ENCODE measurements around the gene TMEM165.
A peak's percentile ranks its signal among the peaks of the same experiment; 100 is the strongest.
"Not testable (repeated sequence)": the region's sequence is repeated elsewhere in the genome, so short reads cannot be mapped to it uniquely, and the experiment has no call there.

TMEM165 gene, protein sequence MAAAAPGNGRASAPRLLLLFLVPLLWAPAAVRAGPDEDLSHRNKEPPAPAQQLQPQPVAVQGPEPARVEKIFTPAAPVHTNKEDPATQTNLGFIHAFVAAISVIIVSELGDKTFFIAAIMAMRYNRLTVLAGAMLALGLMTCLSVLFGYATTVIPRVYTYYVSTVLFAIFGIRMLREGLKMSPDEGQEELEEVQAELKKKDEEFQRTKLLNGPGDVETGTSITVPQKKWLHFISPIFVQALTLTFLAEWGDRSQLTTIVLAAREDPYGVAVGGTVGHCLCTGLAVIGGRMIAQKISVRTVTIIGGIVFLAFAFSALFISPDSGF

DNA sequence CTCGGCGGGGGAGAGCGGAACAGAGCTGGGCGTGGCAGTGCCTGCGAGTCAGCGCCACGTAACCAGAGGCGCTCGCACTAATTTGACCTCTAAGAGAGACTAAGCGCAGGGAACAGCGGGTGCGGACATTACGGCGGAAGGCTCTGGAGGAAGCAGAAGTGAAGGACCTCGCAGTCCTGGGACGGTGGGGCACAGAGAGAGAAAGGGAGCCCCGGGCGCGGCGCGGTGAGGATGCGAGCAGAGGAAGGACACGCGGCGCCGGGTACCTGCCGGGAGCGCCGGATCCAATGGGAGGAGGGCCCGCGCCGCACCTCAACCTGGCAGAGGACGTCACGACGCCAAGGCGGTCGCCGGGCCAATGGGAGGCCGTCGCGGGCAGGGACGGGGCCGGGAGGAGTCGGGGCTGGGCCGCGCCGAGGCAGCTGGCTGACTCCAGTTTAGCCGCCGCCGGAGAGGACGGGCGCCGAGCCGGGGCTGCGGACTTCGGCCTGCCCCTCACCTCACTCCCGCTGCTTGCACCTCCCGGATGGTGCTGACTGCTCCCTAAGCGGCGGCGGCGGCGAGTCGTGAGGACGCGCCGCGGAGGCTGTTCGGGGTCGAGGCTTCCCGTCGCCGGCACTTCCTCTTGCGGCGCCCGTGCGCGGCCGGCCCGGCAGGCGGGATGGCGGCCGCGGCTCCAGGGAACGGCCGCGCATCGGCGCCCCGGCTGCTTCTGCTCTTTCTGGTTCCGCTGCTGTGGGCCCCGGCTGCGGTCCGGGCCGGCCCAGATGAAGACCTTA, at the start of gene TMEM165:
Gene TMEM165 (plus strand): TSS at position 429 of the 779 bp plus-strand sequence. CDS start 233 bp downstream, at position 662.
- DNase-seq: peak; percentile 88

DNA sequence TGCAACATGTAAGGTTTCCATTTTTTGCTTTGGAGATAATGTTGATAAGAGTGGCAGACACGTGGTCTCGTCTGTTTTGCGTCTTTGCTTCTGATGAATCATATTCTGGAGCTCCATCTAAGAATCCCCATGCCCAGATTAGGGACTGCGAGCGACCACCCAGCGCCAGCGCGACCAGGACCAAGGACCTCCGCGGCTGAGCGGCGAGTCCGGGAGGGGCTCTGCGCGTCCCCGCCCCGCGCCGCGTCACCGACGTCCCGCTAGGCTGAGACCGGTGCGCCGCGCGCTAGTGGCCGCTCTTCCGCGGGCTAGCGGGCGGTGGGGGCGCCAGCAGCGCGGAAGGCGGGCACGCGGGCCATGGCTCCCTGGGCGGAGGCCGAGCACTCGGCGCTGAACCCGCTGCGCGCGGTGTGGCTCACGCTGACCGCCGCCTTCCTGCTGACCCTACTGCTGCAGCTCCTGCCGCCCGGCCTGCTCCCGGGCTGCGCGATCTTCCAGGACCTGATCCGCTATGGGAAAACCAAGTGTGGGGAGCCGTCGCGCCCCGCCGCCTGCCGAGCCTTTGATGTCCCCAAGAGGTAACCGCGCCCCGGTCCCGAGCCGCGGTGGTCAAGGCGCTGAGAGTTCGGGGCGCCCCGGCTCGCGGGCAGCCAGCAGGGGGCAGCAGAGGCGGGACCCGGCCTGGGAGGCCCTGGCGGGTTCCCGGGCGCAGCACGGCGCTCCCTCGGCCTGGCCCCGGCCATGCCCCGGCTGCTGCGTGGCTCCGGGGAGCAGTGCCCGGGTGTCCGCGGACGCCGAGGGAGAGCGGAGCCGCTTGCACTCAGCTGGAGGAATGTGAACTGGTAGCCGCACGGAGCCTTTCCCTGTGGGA, 49.5 kb upstream of the TMEM165 start, which contains the start of gene SRD5A3:
Gene SRD5A3 (plus strand): TSS at position 263 of the 871 bp plus-strand sequence. CDS start 95 bp downstream, at position 358.
- peak; percentile 86 for DNase-seq

DNA sequence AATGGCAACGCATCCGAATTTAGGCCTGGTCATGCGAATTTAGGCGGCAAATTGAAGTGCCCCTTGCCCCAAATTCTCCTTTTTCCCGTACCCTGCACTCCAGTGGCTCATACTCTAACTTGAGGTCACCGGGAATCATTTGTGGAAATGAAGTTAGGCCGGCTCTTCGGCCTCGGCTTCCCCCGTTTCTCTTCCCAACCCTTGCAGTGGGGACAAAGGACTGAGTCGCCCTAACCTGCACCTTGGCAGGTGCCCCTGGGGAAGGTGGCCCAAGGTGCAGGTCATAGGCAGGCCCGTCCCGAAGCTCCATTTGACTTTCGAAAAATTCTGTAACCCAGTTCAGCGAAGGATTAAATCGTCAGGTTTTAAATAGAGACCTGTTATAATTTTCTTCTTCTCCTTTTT, 48.9 kb upstream of the TMEM165 start:
- no peak for DNase-seq

DNA sequence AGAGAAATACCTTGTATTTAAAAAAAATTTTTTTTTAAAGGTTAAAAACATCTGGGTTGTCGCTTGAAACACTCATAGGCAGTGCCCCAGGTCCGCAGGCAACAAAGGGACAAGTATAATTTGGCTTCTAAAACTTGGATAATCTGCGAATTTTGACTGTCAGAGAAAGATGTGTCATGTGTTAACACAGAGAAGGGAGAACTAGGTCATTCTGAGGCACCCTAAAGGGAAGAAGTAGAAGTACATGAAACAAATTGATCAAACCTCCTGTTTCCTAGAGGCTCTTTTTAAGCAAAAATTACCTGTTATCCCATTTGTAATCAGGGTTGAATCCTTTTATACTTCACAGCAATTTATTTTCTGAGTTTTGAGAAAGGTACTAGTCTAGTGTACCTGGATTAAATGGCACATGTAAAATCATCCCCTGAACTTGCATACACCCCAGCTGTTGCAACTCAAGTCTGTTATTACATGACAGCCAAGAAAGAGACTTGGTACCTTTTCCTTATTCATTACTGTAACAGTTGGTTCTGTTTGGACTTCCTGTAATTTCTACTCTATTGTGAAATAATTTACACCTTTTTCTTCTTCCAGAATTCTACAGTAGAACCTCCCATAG, 48.0 kb upstream of the TMEM165 start:
- DNase-seq: no peak

DNA sequence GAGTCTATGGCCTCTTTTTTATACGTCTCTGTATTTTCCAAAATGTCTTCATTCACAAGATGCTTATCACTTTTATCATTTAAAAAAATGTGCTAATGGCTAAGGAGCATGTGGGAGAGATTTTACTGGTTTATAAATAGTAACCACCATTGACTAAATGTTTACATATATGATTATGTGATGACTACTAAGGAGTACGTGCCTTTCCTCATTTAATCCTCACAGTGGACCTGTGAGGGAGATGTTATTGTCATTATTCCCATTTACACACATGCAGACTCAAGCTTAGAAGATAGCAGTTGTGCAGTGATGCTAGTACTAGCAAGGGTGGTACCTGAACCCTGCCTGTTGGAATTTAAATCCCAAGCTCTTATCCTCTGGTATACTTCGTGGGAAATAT, 47.3 kb upstream of the TMEM165 start:
- DNase-seq: no peak

DNA sequence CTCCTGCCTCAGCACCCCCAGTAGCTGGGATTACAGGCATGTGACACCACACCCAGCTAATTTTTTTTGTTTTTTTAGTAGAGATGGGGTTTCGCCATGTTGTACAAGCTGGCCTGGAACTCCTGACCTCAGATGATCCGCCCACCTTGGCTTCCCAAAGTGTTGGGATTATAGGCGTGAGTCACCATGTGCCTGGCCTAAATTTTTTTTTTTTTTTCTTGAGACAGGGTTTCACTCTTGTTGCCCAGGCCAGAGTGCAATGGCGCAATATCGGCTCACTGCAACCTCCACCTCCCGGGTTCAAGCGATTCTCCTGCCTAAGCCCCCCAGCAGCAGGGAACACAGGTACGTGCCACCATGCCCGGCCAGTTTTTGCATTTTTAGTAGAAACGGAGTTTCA, 44.9 kb upstream of the TMEM165 start:
- DNase-seq: not testable (repeated sequence)

DNA sequence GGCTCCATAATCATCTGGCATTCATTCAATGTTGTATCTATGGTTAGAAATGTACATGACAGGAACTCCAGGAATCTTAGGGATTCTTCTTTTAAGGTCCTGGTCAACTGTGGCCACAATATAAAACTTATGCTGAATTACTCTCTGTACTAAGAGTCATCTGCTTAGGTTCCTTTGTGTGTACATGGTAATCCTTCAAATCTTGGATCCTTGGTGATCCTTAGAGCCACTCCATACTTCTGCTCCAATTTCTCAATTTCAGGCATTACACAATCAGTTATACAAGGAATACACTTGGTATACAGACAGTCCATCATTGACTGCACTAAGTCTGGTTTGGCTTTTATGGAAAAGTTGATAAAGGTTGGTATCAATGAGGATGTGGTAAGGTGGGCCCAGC, 43.9 kb upstream of the TMEM165 start:
- no peak for DNase-seq

DNA sequence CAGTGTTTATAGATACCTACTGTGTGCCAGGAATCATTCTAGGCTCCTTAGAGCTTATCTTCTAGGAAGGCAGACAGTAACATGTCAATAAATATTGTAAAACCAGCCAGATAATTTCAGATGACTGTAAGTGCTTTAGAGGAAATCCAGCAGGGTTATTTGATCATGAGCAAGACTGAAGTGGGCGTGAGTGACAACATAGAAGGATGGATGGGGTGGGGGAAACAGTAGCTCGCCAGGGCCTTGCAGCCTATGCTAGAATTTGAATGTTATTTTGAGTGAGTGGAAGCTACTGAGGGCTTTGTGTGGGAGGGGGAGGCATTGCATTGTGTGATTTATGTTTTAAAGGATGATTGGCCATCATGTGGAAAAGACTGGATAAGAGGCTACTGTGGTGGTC, 43.0 kb upstream of the TMEM165 start:
- DNase-seq: no peak

DNA sequence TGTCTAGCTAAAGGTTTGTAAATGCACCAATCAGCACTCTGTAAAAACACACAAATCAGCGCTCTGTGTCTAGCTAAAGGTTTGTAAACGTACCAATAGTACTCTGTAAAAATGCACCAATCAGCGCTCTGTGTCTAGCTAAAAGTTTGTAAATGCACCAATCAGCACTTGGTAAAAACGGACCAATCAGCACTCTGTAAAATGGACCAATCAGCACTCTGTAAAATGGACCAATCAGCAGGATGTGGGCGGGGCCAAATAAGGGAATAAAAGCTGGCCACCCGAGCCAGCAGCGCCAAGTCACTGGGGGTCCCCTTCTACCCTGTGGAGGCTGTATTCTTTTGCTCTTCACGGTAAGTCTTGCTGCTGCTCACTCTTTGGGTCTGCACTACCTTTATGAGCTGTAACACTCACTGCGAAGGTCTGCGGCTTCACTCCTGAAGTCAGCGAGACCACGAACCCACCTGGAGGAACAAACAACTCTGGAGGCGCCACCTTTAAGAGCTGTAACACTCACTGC, 42.5 kb upstream of the TMEM165 start:
- DNase-seq: not testable (repeated sequence)

DNA sequence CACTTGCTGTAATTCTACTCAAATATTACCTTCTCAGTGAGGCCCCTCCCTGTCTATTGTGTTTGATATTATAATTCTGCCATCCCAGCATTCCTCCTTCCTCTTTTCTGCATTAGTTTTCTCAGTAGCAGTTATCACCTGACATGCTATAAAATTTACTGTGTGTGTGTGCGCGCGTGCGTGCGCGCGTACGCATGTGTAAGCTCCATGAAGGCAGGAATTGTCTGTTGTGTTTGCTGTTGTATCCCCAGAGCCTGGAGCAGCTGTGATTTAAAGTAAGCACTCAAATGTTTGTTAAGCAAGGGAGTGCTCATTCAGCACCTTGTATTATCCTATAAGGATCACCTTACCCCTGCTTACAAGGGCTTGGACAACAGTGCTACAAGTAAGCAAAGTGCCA, 41.1 kb upstream of the TMEM165 start:
- DNase-seq: no peak

DNA sequence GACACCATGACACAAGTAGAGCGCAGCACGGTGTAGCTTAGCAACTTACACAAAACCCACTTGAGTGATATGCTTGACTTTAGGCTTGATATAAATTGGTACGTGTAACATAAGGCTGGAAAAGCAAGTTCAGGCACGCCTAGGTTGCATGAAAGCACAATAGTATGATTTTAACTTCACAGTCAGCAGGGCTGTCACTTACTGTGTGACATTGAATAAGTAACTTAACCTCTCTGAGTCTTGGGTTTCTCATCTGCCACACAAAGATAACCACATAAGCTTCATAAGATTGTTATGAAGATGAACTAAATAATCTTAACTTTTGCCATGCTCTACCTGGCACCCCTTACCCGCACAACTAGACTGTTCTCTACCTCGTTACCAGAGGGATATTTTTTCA, 40.2 kb upstream of the TMEM165 start:
- no peak for DNase-seq

DNA sequence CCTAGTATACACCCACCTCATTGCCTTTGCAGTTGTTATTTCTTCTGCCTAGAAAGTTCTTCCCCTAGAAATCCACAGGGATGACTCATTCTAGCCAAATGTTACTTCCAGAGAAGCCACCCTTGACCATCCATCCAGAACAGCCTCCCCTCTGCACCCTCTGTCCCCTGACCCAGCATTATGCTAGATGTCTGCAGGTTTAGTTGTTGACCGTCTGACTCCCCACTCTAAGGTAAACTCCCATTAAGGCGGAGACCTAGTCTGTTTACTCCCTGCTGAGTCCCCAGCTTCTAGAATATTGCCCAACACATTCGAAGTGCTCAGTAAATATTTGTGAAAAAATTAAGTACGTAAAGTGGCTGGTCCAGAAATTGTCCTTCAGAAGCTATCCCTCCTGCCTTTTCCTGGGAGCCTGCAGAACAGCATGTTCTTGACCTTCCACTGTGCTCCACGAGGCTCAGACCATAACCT, 38.7 kb upstream of the TMEM165 start:
- no peak for DNase-seq

DNA sequence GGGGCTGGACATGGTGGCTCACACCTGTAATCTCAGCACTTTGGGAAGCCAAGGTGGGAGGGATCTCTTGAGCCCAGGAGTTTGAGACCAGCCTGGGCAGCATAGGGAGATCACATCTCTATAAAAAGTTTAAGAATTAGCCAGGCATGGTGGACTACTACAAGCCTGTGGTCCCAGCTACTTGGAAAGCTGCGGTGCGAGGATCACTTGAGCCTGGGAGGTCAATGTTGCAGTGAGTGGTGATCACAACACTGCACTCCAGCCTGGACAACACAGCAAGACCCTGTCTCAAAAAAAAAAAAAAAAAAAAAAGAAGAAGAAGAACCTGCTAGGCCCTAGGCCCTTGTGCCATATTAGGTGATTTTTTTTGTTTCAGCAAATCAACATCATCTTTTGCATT, 37.5 kb upstream of the TMEM165 start:
- no peak for DNase-seq

DNA sequence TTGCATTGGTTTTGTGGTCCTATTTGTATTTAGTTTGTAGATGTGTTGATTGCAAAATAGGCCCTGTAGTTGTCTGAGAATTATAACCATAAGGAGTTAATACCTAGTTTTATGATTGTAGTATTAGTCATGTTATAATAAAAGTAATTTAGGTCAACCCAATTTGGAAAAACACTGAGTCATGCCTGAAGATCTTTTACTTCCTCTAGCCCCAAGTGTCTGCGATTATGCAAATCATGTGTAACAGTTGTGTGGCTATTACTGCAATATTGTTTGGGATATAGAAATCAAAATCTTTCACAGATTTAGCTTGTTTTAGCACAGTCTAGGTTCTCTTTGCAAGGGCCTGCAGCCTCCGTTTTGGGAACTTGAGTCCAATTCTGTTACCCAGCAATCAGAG, 37.1 kb upstream of the TMEM165 start:
- DNase-seq: no peak

DNA sequence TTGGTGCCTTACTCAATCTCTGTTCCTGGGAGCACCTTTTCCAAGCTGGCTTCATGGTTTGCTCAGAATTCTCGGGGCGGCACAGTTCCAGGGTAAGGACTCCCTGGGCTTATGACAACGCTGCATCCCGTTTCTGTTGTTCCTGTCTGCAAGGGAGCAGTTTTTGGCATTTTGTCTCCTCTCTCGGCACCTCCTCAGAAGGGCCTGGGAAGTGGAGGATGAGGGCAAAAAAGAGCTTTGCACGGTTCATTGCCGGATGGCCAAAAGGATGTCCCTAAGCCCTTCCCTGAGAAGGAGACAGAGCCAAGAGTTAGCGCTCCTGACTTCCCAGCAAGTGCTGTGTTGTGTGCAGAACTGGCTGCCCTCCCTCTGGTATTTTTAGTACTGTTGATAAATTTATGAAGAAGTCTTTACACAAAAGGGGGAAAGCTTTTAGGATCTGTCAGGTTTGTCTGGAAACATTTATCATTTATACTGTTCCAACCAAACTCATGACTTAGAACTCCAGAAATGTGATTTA, 36.3 kb upstream of the TMEM165 start:
- DNase-seq: no peak

DNA sequence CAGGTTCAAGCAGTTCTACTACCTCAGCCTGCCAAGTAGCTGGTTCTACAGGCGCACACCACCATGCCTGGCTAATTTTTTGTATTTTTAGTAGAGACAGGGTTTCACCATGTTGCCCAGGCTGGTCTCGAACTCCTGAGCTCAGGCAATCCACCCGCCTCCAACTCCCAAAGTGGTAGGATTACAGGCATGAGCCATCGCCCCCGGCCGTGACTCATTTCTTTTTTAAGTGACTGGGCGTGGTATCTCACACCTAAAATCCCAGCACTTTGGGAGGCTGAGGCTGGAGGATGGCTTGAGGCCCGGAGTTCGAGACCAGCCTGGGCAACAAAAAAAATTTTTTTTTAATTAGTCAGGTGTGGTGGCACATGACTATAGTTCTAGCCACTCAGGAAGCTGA, 32.8 kb upstream of the TMEM165 start:
- DNase-seq: not testable (repeated sequence)

DNA sequence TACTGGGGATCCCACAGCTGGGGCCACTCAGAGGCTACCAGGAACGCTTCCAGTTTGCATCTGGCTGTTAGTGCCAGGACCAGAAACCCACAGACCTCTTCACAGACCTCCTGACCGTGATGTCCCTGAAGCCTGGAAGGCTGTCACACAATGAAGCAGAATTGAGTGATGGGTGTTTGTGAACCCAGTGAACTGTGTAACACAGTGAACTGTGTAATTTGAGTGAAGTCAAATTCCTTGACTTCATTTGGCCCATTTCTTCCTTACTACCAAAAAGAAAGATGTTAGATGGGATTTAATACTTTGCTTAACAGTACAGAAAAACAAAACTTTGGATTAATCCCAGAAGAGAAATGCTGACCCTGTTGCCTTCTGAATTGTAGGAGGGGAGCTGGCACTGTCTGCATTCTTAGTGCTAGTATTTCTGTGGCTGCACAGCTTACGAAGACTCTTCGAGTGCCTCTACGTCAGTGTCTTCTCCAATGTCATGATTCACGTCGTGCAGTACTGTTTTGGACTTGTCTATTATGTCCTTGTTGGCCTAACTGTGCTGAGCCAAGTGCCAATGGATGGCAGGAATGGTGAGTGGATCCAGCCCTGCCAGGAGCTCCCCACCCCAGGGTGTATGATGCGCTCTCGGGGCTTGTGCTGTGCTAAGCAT, 31.9 kb upstream of the TMEM165 start:
- peak; percentile 75 for DNase-seq

DNA sequence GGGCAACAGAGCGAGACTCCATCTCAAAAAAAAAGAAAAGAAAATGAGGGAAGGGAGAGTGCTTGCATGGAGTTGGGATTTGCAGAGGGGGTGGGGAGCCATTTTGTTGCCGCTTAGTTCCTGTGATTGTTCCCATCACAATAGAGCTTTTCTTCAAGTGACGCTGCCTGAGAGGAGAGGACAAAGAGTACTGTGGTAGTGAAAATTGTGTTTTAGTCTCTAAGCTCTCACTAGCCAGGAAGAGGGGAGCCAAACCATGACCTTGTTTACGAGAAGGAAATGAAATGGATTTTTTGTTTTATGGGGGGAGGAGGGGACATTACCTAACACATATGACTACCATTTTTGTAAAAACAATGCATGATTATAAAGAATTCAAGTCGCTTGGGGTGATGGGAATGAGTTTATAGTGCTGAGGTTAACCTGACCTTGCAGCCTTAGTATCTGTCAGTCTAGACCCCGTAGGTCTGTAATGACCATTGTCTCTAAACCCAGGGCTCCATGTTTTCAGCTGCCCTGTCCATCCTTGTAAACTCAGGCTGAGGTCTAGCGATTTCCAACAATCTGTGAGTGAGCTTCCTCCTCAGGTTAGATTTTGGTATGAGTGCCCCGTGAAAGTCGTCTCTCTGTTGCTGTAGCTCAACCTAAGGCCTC, 30.9 kb upstream of the TMEM165 start:
- peak; percentile 88 for DNase-seq

DNA sequence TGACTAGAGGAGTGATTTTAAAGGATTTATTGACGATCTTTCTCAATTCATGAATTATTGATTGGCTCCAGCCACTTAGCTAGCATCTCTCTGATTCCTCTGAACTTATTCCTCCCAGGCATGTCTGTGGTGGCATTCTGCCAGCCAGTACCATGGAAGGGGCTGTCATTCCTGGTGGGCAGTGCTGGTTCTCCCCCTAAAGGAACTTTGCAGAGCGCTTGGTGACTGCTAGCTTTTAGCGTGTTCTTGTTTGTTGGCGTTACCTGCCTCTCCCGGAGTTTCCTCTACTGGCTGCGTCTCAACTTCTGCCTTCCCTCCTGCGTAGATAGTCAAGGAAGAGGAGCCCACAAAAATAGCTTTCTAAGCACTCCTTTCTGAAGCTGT, 30.4 kb upstream of the TMEM165 start:
- DNase-seq: no peak

DNA sequence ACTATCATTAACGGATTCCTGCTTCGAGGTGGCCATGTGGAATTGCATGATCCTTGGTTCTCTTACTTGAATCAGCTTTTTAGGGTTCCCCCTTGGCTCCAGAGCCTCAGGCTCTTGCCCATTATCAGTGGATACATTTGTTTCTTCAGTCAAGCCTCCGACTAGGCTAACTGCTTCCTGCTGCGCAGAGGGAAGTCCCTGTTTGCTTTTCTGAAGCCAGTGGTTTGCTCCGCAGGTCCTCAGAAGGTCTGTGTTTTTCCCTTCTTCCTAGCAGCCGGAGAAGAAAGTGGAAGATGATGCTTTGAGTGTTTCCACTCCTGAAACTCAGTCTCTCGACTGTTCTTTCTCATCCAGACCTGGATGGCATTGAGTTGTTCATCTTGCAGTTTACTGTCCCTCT, 29.1 kb upstream of the TMEM165 start:
- no peak for DNase-seq
